PC-3 (cell line): Measurements from ENCODE around the gene LCK. TPM values are rescaled to one million over a fixed set of nuclear protein-coding genes. Genes with fewer than 3 reads are reported as not detected.

Experiments used
- ATAC-seq: fragments of 200-7000 bp; cut with Tn5 transposase; 2 replicates; pipeline ENCODE4 v1.9.1; 2020; ENCODE audit warnings: mild to moderate bottlenecking, moderate library complexity
- BruUV-seq: library from RNA; stranded (reverse); fragments of 400-500 nt; replicated peaks from 2 replicates; lab custom pipeline; 2021; lab: Mats Ljungman, UMichigan
- CTCF ChIA-PET: fragments of 300-600 bp; sonication (Branson Sonifier 250); formaldehyde crosslinking; loops from one replicate; lab custom pipeline; 2022; ENCODE audit warnings: antibody characterized with exemption; lab: Charles Lee
- POLR2A ChIA-PET: fragments of 300-600 bp; sonication (Branson Sonifier 250); formaldehyde crosslinking; loops from one replicate; lab custom pipeline; 2022; ENCODE audit warnings: antibody characterized with exemption; ENCODE audit not compliant: unreplicated experiment; lab: Charles Lee
- DNase-seq: peaks from one replicate; pipeline ENCODE4 v3.0.0-alpha.2; 2015
- H2AFZ ChIP-seq: fragments of 300-600 bp; sonication (generic); 2 replicates; pipeline ENCODE4 v1.6.0; 2016; ENCODE audit warnings: antibody characterized with exemption, low read length
- H3F3A ChIP-seq: fragments of 300-600 bp; sonication (generic); one replicate; pipeline ENCODE4 v1.6.0; 2017; ENCODE audit warnings: antibody characterized with exemption, low read length, control low read depth, mild to moderate bottlenecking; ENCODE audit not compliant: unreplicated experiment
- H3K27ac ChIP-seq: fragments of 300-600 bp; sonication (generic); 2 replicates; pipeline ENCODE4 v1.5.1; 2016; ENCODE audit warnings: mild to moderate bottlenecking, low read length
- H3K27me3 ChIP-seq: fragments of 300-600 bp; sonication (generic); 2 replicates; pipeline ENCODE4 v1.6.1; 2016; ENCODE audit warnings: low read length, mixed read lengths
- H3K36me3 ChIP-seq: fragments of 300-600 bp; sonication (generic); 2 replicates; pipeline ENCODE4 v1.6.1; 2016; ENCODE audit warnings: low read depth, mixed run types, low read length, mixed read lengths
- H3K4me1 ChIP-seq: fragments of 300-600 bp; sonication (generic); 2 replicates; pipeline ENCODE4 v1.5.1; 2016; ENCODE audit warnings: low read length; ENCODE audit not compliant: insufficient read depth
- H3K4me2 ChIP-seq: fragments of 300-600 bp; sonication (generic); 2 replicates; pipeline ENCODE4 v1.6.0; 2016; ENCODE audit warnings: low read length
- H3K4me3 ChIP-seq: fragments of 300-600 bp; sonication (generic); 2 replicates; pipeline ENCODE4 v1.5.1; 2016; ENCODE audit warnings: mild to moderate bottlenecking, low read length, mixed read lengths
- H3K79me2 ChIP-seq: fragments of 300-600 bp; sonication (generic); 2 replicates; pipeline ENCODE4 v1.6.1; 2017; ENCODE audit warnings: low read length, mixed read lengths
- H3K9ac ChIP-seq: fragments of 300-600 bp; sonication (generic); 2 replicates; pipeline ENCODE4 v1.6.0; 2016; ENCODE audit warnings: mild to moderate bottlenecking, low read length
- H3K9me2 ChIP-seq: fragments of 300-600 bp; sonication (generic); replicated peaks from 2 replicates; pipeline ENCODE4 v1.6.1; 2016; ENCODE audit warnings: mixed run types, low read length, mixed read lengths
- H3K9me3 ChIP-seq: fragments of 300-600 bp; sonication (generic); 2 replicates; pipeline ENCODE4 v1.6.1; 2016; ENCODE audit warnings: low read length, mixed read lengths
- H4K20me1 ChIP-seq: fragments of 300-600 bp; sonication (generic); 2 replicates; pipeline ENCODE4 v1.6.1; 2016; ENCODE audit warnings: low read length, mixed read lengths
- EZH2 ChIP-seq: fragments of 300-600 bp; sonication (generic); IDR thresholded peaks from one replicate; pipeline ENCODE4 v1.6.1; 2017; ENCODE audit warnings: antibody characterized with exemption, mild to moderate bottlenecking, low read length; ENCODE audit not compliant: unreplicated experiment
- EZH2phosphoT487 ChIP-seq: fragments of 300-600 bp; sonication (generic); IDR thresholded peaks from 2 replicates; pipeline ENCODE4 v1.6.1; 2018; ENCODE audit warnings: mild to moderate bottlenecking, antibody characterized with exemption, low read length, borderline replicate concordance
- intact Hi-C: fragments of 100-400 bp; cut with micrococcal nuclease; formaldehyde crosslinking; loops from 2 replicates; pipeline ENCODE4 v1.9.0; 2023
- total RNA-seq: library from RNA; depleted of rRNA; stranded (reverse); fragments of >200 nt; gene quantifications from 2 replicates; pipeline ENCODE4 v1.2.3, GENCODE V29; 2014
- TF ChIP-seq, protein P1 (sequence below): fragments of 300-600 bp; sonication (generic); conservative IDR thresholded peaks from 2 replicates; pipeline ENCODE4 v1.5.1; 2017; ENCODE audit warnings: antibody characterized with exemption, low read depth, mild to moderate bottlenecking, low read length

LCK gene
- total RNA-seq, 1 experiment from 2014 or later, result 4.3 TPM

DNA sequence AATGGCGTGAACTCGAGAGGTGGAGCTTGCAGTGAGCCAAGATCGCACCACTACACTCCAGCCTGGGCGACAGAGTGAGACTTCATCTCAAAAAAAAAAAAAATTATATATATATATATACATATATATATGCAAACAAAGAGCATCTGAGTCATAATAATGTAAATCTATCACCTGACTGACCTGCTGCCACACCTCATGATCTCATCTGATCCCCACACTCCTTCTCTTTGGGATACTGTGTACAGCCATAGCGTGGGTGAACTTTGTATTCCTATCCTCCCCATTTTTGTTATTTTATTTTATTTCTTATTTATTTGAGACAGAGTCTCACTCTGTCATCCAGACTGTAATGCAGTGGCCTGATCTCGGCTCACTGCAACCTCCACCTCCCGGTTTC is 38.2 kb downstream of the LCK start:
- H3F3A ChIP-seq, result no peaks in the 10 kb centered on the region
- peak overlapping the region; percentile 55 for H3K4me2 ChIP-seq
- peak overlapping the region; percentile 81 for H3K27ac ChIP-seq
- H3K4me3 ChIP-seq, result no peak overlapping the region
- BruUV-seq, result no TSS peak
- 0 out of 2 replicates have a peak overlapping the region, but pooled peaks have one; percentile 24 for H2AFZ ChIP-seq
- H3K9me2 ChIP-seq, result no peaks in the 10 kb centered on the region
- no peaks in the 10 kb centered on the region for H4K20me1 ChIP-seq
- H3K36me3 ChIP-seq, result no peaks in the 10 kb centered on the region
- intact Hi-C loops, result no loop called here
- H3K9ac ChIP-seq, result peak overlapping the region; percentile 38; the same call in 1 of the 2 replicates
- no peaks in the 10 kb centered on the region for H3K27me3 ChIP-seq
- CTCF ChIA-PET, result interaction anchor here (0.6 kb wide), 1 partner anchor 73 kb away, joined by 3 read pairs; no protein-coding TSS in a partner anchor
- POLR2A ChIA-PET, result interaction anchor here (0.6 kb wide), 1 partner anchor 48 kb away, joined by 11 read pairs; no protein-coding TSS in a partner anchor
- DNase-seq (peak; percentile 71), ATAC-seq (peak; percentile 33)
- no peaks in the 10 kb centered on the region for H3K9me3 ChIP-seq
- peaks cover 23% of the 10 kb centered on the region for H3K79me2 ChIP-seq
- H3K4me1 ChIP-seq, result peaks cover 24% of the 10 kb centered on the region
- TF ChIP-seq, protein P1, sequence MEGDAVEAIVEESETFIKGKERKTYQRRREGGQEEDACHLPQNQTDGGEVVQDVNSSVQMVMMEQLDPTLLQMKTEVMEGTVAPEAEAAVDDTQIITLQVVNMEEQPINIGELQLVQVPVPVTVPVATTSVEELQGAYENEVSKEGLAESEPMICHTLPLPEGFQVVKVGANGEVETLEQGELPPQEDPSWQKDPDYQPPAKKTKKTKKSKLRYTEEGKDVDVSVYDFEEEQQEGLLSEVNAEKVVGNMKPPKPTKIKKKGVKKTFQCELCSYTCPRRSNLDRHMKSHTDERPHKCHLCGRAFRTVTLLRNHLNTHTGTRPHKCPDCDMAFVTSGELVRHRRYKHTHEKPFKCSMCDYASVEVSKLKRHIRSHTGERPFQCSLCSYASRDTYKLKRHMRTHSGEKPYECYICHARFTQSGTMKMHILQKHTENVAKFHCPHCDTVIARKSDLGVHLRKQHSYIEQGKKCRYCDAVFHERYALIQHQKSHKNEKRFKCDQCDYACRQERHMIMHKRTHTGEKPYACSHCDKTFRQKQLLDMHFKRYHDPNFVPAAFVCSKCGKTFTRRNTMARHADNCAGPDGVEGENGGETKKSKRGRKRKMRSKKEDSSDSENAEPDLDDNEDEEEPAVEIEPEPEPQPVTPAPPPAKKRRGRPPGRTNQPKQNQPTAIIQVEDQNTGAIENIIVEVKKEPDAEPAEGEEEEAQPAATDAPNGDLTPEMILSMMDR, result no peak
- TF ChIP-seq EZH2 (no peak), EZH2phosphoT487 (no peak)

DNA sequence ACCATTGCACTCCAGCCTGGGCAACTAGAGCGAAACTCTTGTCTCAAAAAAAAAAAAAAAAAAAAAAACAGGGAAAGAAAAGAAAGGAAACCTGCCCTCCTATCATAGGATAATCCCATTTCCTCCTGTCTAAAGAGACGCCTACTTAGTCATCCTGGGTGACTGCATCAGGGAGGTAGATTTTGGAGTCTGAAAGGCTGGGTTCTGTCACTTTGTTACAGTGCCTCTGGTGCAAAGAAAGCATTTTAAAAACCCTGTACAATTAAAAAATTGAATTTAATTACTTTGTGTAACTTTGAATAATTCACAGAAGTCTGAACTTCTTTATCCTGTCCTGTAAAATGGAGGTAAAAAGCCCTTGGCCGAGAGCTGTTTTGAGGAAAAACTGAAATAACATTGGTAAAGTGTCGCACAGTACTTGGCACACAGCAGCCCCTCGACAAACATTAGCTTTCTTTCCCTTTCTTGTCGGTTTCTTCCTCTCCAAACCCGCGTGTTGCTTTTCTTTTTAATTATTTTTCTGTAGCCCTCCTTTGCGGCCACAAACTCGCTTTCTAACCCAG is 40.2 kb downstream of the LCK start:
- Histone ChIP-seq H3K4me2 (peak overlapping the region; percentile 89), H3K4me1 (peaks cover 30% of the 10 kb centered on the region), H2AFZ (peak overlapping the region; percentile 89), H4K20me1 (no peaks in the 10 kb centered on the region), H3K27ac (peak overlapping the region; percentile 81), H3F3A (no peaks in the 10 kb centered on the region), H3K9ac (peak overlapping the region; percentile 81), H3K4me3 (peak overlapping the region; percentile 88), H3K9me2 (no peaks in the 10 kb centered on the region), H3K9me3 (no peaks in the 10 kb centered on the region), H3K79me2 (peaks cover 42% of the 10 kb centered on the region), H3K36me3 (peaks cover 4% of the 10 kb centered on the region; the same call in 1 of the 2 replicates), H3K27me3 (no peaks in the 10 kb centered on the region)
- no peak for TF ChIP-seq EZH2
- TF ChIP-seq, protein P1, result no peak
- TF ChIP-seq EZH2phosphoT487, result no peak
- TSS peak; percentile 94 for BruUV-seq
- peak; percentile 81 for DNase-seq
- ChIA-PET CTCF (interaction anchor here (0.6 to 1.5 kb wide), 6 partner anchors 12 to 445 kb away, joined by 3 to 19 read pairs (median 6); no protein-coding TSS in a partner anchor), POLR2A (interaction anchor here (0.5 to 0.8 kb wide), 2 partner anchors 33 to 51 kb away, joined by 3 read pairs; no protein-coding TSS in a partner anchor)
- intact Hi-C loops, result loop anchor here (5.0 kb wide), 1 partner anchor 74 kb away; no protein-coding TSS in a partner anchor
- peak; percentile 62 for ATAC-seq
